OCI-M2 (cell line): ENCODE measurements around the gene LMO7.
"Not testable (repeated sequence)": the region's sequence is repeated elsewhere in the genome, so short reads cannot be mapped to it uniquely, and the experiment has no call there.

Experiments used
- DNase-seq: peaks from one replicate; lab custom pipeline; 2025; ENCODE audit not compliant: unreplicated experiment; lab: John Stamatoyannopoulos, UW

The LMO7 gene

DNA sequence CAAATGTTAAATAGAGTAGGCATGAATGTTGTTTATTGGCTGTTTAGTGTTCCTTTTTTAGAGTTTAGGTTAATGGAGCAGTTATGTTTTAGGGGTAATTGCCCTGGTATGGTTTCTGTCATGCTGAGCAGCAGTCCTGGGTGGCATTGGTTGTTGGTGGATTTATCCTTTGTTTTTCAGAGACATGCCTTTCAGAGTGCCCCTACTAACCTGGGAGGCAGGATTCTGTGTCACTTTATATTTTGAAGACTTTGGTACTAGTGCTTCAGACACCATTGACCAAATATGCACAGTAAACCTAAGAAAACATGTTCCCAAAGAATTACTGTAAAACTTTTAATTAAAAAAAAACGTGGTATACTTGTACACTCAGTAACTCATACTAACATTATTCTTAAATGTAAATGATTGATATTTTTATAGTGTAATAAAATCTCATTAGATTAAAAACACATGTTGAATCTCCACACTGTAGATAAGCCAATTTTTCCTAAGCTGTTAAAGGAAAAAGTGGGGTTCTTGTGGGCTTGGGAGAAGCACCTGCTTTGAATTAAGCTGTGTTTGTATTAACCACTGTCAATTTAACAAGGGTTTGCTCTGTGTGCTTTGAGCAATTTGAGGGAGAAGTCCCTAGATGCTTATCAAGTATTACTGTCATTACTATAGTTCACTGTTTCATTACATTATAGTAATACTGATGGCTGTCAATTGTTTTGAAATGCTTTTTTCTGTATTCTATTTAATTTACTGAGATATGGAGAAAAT lies 133.2 kb downstream of the LMO7 start:
- no peak for DNase-seq

DNA sequence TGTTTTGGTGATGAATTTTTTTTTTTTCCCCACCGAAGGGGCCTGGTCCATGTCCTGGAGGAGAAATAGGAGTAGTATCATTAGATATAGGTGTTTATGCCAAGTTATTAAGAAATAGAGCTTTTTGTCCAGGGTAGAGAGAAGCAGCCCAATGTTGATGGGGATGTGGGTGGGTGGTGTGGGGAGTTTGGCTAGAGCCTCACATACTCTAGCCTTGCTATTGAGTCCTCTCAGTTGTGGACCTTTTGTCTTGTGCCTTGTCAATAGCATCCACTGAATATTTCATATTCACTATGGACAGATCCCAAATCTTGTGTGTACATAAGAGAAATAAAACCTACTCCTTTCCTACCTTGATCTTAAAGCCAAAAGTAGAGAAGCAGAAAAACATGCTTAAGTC lies 134.0 kb downstream of the LMO7 start:
- no peak for DNase-seq

DNA sequence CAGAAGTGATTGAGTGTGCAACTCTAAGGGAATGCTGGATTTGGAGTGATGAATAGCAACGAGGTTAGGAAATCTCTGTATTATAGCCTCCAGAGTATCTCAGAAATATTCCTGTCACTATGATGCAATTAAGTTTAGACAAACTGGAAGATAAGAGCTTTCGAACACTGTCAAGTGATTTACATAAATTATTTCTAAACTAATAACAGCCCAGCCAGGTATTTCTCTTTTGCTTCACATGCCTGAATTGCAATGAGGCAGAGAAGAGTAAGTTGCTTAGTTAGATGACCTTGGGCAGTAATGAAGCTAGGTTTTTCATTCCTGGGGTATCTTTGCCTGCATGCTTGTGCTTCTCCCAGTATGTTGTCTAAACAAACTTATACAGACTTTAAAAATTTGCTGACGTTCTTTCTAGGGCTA lies 134.5 kb downstream of the LMO7 start:
- DNase-seq: no peak

DNA sequence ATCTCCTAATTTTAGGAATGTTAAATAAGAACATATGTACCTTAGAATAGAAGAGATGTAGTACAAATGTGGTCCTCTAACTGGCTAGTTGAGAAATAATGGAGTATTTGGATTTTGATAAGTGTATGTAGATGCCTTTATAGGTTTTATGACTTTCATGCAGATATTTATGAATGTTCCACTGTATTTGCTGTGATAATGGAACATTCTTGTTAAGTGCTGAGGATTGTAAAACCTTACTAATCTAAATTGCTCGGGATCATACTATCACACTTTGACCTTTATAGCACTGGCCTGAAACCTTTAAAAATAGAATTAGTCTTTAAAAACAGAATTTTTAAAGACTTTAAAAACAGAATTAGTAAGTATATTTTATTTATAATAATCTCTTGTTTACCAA lies 135.1 kb downstream of the LMO7 start:
- DNase-seq: no peak

DNA sequence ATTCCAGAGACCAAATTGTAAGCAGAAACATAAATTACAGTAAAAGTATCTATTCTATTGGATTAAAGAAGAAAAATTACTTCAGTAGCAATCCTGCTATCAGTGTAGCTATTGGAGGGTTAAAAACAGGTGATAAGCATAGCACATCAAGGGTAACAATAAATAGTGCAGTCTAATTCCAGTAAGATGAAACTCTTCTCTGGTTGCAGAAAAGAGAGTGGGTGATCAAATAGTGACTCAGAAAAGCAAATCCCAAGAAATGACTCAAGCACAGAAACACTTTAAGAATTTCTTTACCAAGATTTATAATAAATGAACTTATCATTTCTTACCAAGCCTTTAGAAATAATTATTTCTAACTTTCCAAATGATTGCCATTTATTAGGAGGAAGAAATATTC lies 135.7 kb downstream of the LMO7 start:
- no peak for DNase-seq

DNA sequence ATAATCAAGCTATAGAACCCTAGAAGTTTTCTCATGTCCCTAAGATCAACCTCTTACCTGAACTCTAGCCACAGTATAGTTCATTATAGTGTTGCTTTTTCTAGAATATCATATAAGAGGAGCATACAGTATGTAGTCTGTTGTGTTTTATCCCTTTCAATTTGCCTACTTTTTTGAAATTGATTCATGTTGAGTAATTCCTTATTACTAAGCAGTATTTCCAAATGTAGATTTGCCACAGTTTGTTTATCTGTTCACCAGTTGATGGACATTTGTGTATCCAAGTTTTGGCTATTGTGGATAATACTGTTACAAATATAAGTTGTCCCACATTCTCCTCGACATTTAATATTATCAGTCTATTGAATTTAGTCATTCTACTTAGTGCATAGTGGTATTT lies 138.0 kb downstream of the LMO7 start:
- no peak for DNase-seq

DNA sequence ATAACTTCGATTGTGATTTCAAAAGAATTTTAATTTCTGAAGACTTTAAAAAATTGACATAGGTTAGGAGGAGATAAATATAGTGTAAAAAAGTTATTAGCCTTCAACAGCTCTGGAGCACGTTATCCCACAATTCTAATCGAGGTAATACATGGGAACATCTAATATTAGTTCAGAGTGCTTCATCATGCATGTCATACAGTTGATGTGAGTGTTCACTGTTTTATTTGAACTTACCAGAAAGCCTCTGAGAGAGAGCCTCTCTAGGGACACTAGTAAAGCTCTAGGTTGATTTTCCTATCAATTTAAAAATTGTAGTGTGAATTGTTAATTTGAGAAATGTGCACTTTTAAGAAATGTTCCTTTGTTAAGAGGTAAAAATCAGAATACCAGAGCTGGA lies 140.4 kb downstream of the LMO7 start:
- no peak for DNase-seq

DNA sequence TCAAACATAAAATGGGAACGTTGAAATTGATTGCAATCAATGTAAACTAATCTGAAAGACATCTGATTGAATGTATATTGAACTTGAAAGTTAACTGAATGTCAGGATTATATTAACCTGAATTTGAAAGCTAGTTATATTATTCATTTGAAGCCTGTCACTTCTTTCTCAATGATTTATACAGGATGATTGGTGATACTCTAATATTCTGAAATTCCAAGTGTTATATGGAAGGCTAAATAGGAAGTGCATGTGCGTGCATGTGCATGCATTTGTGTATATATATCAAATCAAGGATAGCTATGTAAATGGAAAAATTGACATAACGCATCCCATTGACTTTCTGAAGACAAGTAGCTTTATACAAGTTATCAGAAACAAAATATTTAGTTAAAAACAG lies 143.3 kb downstream of the LMO7 start:
- no peak for DNase-seq

DNA sequence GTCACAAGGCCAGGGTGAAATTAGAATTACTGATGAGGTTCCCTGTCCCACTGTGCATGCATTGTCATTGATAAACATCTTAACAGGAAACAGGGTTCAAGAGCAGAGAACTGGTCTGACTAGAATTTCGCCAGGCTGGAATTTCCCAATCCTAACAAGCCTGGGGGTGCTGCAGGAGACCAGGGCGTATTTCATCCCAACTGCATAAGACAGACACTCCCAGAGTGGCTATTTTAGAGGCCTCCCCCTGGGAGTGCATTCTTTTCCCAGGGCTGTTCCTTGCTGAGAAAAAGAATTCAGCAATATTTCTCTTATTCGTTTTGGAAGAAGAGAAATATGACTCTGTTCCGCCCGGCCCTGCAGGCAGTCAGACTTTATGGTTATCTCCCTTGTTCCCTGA lies 144.0 kb downstream of the LMO7 start:
- DNase-seq: not testable (repeated sequence)

DNA sequence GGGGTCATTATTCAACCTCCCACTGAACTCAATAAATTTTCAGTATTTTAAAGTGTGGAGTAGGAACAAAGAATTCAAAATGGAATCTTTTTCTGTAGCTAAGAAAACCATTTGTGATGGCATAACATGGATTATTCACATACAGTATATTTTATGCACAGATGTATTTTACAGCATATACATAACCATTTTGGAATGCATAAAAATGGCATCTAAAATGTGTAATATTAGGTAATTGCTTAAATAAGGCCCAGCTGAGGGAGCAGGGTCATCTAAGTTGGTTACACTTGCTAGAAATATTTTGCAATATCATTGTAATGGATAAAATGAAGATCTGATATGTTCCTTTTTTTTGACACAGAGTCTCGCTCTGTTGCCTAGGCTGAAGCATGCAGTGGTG lies 146.9 kb downstream of the LMO7 start:
- DNase-seq: no peak

DNA sequence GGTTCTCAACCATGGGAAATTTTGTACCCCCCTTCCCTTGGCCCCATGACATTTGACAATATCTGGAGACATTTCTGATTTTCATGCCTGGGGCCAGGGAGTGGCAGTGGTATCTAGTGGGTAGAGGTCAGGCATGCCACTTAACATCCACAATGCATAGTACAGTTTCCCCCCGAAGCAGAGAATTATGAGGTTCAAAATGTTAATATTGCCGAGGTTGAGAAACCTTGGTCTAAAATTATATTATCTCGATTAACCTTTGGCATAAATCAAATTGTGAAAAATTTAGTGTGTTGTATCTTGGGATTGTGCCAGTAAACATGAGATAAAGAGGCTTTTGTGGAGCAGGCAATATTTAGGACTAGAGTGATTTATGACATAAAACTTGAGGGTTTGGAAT lies 147.9 kb downstream of the LMO7 start:
- DNase-seq: no peak

DNA sequence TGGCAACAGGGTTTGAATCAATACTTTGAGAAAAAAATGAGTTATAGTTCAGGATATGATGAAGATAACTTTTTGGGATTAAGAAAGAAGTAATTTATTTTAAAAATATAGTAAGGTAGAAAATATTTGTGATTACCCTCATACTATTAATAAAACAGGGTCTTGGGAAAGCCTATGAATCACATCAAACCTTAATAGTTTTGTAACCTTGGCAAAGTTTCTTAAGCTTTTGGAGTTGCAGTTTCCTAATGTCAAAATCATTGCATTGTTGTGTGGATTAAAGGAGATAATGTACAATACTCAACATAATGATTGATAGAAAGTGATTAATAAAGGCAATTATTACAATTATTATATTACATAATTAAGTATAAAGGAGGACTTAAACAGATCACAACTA lies 149.0 kb downstream of the LMO7 start:
- no peak for DNase-seq

DNA sequence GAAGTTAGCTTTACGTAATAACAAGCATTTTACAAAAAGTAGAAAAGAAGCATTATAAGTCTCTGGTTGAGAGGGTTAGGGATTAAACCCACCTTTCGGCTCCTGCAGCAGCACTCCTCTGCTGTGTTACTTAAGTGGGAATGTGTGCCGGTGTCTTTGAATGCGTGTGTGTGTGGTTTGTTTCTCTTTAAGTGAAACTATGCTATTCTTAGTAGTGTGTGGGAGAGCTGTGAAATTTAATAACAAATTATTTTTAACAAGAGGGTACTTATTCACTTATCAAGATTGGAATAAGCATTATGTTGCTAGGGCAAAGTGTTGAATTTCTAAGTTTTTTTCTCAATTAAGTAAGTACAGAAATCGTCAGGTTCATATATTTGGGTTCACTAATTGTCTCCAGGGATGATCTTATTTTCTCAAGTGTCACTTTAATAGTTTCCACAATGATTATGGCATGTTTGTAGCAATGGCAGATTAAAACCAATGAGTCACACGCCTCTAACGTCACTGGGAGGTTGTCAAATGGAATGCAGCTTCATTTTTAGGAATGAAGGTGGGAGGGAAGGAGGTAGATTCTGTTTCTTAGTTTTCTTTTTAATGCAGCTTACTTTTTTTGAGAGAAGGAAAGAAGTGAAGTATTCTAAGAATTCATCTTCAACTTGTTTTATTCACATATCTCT lies 151.3 kb downstream of the LMO7 start:
- no peak for DNase-seq

DNA sequence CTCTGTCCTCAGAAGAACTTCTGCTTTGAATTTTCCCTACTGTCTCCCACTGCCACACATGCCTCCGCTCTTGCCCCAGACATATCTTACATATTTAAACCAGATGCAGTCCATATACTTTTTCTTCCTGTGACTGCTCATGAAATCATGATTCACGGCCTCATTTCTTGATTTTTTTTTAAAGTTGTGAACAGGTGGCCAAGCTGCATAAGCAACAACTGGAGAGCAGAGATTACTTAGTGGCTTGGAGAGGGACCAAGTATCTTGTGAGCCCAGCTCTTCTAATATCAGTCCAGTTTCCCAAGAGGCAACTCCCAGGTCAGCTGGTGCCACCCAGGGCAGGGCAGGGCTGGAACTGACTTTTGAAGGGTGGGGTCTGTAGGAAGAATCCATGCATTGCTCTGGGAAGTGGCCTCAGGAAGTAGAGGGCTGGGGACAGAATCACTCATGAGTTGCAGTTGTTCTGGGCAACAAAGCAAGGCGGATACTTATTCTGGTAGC lies 152.4 kb downstream of the LMO7 start:
- DNase-seq: no peak

DNA sequence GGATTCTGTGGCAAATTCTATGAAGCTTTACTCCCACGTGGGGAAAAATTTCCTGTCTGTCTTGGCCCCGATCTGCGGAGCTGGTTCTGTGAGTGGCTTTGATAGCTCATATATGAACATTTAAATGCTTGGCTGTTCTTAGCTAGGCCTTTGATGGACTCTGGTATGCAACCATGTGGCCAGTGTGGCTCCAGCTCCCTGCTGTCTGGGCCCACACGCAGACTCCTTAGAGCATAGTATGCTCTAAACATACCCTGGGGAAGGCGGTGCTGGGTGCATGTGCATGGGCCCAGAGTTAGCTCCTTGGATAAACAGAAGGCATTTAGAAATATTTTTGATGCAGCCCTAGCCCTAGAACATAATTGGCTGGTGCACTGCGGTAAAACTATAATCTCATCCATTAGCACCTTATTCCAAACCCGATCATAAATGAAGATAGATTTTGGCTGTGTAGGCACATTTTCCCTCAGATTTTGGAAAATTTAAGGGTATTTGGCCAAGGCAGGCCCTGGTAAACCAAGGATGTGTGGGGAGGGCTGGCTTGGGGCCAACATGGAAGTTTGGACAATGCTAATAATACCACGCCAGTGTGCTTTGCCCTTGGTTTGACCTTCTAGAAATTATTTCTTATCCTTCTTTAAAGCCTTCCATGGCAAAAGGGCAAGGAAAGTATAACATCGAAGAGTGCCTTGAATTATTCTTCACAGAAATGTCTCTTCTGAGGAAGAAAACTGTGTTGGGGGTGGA lies 153.5 kb downstream of the LMO7 start:
- DNase-seq: no peak

DNA sequence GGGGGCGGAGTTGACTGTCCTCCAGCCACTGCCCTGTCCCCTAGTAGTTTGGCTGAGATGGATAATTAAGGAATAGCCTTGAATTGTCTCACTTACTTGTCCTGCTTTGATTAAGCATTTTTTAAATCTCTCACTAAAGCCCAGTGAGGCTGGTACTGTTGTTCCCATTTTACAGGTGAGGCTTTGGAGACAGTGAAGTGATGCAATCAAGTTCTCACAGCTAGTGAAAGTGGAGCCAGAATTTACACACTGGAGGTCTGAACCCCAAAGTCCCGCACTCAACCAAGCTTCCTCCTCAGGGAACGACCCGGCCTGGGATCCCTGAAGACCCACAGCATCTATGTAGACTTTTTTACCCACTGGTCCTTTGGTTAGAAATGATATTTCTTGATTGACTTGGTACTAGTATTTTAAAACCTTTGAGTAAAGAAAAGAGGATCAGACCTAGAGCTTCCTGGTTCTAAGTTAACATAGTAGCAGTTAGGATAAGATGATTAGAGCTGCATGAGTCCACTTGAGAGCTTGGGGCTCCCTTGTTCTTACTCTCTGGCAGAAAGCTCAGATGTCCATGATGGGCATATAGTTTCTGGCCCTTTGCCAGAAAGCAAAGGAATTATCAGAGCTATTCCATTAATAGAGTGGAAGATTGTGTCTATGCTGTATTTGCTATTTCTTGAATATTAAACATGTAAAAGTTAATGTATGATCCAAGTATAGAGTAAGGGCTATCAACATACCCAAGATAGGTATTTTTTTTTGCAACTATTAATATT lies 154.3 kb downstream of the LMO7 start:
- no peak for DNase-seq

DNA sequence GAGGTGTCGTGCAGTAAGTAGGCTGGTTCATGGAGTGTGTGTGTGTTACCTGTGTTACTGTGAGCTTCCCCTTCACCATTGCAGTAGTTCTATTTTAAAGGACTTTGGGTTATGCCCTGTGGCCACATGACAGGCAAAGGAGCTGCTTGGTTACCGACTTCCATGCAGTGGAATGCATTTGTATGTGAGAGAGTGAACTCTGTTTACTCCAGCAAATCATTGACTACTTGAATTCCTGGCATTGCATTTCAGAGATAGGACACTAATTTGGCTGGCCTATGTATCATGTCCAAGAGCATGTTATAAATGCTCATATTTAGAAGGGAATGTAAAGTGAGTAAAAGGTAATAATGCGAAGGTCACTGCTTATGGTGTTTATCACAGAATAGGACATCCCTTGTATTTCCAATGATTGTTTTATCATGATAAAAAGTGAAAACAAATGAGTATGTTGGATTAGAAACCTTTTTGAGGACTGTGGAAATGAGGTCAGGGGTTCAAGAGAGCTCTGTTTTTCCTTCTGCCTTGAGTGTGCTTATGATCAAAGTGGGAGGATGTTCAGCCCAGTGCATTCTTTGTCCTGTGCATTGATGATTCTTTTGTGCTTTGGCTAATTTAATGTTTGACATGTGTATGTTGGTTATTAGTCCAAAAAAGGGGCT lies 156.5 kb downstream of the LMO7 start:
- DNase-seq: no peak

DNA sequence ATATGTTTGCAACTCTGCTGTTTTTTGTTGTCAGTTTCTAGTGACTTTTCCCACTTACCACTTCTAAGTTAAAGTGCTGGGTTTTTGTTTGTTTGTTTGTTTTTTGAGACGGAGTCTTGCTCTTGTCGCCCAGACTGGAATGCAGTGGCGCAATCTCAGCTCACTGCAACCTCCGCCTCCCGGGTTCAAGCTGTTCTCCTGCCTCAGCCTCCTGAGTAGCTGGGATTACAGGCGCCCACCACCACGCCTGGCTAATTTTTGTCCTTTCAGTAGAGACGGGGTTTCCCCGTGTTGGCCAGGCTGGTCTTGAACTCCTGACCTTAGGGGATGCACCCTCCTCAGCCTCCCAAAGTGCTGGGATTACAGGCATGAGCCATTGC lies 157.0 kb downstream of the LMO7 start:
- not testable (repeated sequence) for DNase-seq

DNA sequence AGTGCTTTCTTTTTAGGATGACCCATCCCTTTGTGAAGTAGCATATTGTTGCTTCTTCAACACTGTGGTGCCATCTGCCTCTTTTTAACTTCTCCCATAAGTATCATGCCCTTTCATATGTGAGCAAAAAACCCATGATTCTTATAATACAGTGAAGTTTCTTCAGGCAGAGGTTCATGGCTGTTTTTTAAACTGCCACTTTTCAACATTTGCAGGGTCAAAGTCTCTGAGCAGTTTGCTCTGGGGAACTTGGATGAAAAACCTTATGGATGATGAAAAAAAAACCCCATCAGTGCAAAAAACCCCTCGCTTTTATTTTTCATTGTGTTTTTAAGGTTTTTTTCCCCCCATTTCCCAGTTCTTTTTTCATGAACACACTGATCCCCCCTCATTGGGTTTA lies 158.5 kb downstream of the LMO7 start:
- no peak for DNase-seq

DNA sequence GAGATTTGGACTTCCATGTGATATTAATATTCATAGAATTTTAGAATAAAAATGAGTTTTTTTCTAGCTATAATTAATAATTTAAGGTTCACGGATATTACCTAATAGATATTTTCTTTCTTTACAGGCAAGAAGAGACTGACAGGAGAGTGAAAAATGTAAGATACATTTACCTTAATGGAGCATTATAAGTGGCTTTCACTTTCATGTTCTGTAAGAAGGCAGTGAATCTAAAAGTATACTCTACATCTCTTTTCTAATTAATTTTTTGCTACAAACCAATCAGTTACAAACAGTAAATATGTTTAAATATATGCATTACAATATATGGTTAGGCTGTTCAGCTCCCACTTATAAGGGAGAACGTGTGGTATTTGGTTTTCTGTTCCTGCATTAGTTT lies 159.1 kb downstream of the LMO7 start:
- DNase-seq: no peak

DNA sequence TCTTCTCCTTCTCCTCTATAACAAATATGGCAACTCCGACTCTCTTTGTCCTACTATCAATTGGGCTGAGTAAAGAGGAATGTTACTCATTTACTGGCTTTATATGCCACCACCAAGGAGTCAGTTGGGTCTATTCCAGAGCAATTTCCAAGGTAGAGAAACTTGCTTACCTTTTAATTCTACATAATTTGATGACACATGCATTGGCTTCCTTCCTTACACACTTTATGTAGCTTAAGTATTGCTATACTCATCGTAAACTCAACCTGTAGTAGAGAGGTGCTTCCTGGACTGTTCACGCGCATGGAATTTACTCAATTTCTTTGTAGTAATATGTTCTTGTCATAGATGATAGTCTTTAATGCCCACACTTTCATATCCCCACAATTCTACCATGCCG lies 160.7 kb downstream of the LMO7 start:
- no peak for DNase-seq
